ENCODE measurements around the gene GAMT.

- no peak for TF ChIP-seq CTCF (IDR thresholded peaks at IDR 0.05)
- TF ChIP-seq POLR2A (IDR thresholded peaks at IDR 0.05), result no peak
Observed at GRCh38 chr19:1407528-1408299, 6.4 kb upstream of the GAMT start, which contains the start of gene DAZAP1.
